ENCODE results near the gene ZNF302. TPM values are rescaled to one million over a fixed set of nuclear protein-coding genes. Genes with fewer than 3 reads are reported as not detected.
"Not testable (repeated sequence)": the region's sequence is repeated elsewhere in the genome, so short reads cannot be mapped to it uniquely, and the experiment has no call there.

Gene ZNF302
- 10 to 100 TPM; 11.4 to 16.8 (median 14.8) TPM for polyA plus RNA-seq

DNA sequence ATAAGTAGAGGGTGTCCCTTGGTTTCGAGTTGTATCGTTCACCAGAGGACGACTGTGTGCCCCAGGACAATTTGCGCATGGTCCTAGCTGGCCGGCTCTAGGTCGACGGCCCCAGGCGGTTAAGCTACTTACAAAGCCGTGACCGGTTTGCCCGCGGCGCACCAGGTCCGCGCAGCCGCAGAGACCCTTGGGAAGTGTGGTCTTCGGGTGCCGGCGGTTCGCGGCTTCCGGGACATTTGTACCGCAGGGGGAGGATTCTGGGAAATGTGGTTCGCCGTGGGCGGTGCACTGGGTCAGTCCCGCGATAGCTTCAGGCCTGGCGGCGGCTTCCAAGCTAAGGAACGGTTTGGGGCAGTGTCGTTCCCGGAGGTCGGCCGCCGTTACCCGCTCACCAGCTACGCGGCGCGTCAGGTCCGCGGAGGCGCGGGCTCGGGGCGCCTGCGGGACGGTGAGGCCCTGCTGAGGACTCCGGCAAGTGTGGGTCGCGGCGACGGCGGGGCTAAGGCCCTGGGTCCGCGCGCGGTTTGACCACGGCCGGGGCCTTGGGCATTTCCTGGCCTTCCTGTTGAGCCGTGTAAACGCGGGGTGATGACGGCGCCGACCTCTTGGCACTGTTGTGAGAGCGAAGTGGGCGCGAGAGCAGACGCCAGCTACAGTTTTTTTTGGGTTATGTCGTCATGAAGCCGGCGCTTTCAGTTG, at the start of gene ZNF302:
TSS of gene ZNF302 (plus strand) at position 293 of the 699 bp plus-strand sequence. CDS start 1,127 bp downstream, outside the sequence.
- 0% methylated on average over 67 to 74 of the region's 74 CpGs for WGBS, 3 donors
- peak within 1 kb of the TSS; percentile 98 for H3K27ac ChIP-seq (ENCODE audit: low read depth, low read length)

DNA sequence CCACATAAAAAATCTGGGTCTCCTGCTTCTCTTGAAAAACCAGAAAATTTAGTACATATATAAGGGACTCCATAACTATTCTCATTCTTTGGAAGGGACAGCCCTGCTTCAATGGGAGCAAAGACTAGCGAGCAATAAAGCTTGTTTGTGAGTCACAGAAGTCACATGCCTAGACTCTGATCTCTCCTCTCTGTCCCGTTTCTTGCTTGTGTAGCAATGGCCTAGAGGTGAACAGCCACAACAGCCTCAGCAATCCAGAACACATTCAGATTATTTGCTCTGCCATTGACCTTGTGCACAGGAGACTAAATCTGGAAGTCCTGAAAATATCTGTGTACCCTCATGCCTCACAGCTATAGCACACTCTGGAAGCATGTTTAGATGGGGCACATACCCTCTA, 43.7 kb upstream of the ZNF302 start:
- 85 to 88% (median 86%) methylated on average over 2 of the region's 2 CpGs for WGBS, 3 donors
- no peak overlapping the region for H3K27ac ChIP-seq (ENCODE audit: low read depth, low read length)

GRCh38 chr19:34639491-34640085, 37.9 kb upstream of the ZNF302 start:
- H3K27ac ChIP-seq (ENCODE audit: low read depth, low read length), result no peak overlapping the region
- WGBS, 3 donors, result 20 to 23% (median 22%) methylated on average over 4 of the region's 4 CpGs

- H3K27ac ChIP-seq (ENCODE audit: low read depth, low read length), result no peak overlapping the region
- WGBS, 3 donors, result 86 to 92% (median 88%) methylated on average over 4 of the region's 4 CpGs
Measured at GRCh38 chr19:34642241-34642640, 35.2 kb upstream of the ZNF302 start.

DNA sequence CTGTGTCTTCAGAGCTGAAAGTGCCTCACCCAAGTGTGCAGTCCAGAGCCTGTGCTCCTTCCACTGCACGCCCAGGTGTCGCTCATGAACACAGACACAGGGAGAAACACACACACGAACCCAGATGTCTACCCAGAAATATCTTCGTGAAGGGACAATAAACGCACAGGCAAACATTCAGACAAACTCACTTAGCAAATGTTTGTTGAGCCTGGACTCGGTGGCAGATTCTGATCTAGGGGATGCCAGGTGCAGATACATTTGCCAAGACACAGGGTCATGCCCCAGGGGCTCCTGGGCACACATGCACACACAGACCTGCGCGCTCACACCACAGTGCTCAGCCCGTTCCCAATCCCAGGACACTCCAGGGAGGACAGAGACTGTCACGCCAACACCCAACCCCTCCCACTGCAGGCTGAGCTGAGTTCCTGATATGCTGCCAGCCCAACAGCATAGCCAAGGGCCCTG, 32.5 kb upstream of the ZNF302 start:
- 48 to 81% (median 66%) methylated on average over 10 of the region's 10 CpGs for WGBS, 3 donors
- no peak overlapping the region for H3K27ac ChIP-seq (ENCODE audit: low read depth, low read length)

DNA sequence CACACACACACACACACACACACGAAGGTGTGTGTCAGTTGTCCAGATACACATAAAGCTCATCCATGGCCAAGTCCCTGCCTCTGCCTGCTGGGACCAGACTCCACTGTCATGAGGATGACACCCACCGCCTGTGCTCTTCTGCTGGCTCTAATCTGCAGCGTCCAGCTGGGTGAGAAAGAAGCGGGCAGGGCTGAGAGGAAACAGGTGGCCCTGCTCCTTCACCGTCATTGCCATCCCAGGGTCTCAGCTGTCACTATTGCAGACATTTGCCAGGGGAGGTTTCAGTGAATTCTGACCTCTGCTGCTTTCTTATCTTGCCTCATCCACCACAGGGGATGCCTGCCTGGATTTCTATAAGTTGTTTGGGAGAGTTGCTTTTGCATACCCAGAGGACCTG, 31.9 kb upstream of the ZNF302 start:
- H3K27ac ChIP-seq (ENCODE audit: low read depth, low read length), result no peak overlapping the region
- WGBS, 3 donors, result 48 to 54% (median 50%) methylated on average over 5 of the region's 5 CpGs

DNA sequence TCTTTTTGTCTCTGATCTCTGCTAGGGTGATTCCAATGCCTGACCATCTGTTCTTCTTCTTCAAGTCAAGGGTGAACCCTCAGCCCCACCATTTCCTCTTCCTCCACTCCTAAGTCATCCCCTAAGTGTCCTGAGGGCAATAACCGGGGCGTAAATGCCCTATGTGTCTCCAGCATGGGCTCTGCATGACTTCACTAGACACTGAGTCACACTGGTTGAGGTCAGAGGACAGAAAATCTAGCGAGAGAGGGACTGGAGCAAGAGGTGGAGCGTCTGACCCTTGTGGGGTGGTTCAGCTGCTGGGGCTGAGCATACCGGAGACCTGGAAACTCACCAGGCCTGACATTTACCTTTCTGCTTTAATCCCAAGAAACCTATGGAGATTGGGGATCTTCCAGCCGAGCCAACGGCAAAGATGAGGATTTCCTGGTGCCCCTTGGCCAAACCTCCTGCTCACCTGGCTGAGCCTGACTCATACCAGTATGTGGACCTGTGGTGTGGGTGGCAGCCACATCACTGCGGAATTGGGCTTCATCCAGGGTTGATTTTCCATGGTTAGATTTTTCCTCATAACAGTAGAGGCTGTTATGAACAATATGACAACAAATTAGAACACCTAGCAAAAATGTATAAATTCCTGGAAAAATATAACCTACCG, 27.5 kb upstream of the ZNF302 start:
- 90 to 92% (median 91%) methylated on average over 9 of the region's 9 CpGs for WGBS, 3 donors
- H3K27ac ChIP-seq (ENCODE audit: low read depth, low read length), result no peak overlapping the region

DNA sequence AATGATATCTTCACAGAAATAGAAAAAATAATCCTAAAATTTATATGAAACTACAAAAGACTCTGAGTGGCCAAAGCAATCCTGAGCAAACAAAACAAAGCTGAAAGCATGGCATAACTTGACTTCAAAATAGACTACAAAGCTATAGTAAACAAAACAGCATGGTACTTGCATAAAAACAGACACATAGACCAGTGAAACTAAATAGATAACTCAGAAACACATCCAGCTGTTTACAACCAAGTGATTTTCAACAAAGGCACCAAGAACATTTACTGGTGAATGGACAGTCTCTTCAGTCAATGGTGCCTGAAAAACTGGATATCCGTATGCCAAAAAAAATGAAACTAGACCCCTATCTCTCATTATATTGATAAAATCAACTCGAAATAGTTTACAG, 25.7 kb upstream of the ZNF302 start:
- no peak overlapping the region for H3K27ac ChIP-seq (ENCODE audit: low read depth, low read length)
- 69 to 74% (median 73%) methylated on average over 2 of the region's 2 CpGs for WGBS, 3 donors

GRCh38 chr19:34654796-34655195, 22.7 kb upstream of the ZNF302 start:
- no peak overlapping the region for H3K27ac ChIP-seq (ENCODE audit: low read depth, low read length)
- 18 to 57% (median 55%) methylated on average over 2 of the region's 2 CpGs for WGBS, 3 donors

DNA sequence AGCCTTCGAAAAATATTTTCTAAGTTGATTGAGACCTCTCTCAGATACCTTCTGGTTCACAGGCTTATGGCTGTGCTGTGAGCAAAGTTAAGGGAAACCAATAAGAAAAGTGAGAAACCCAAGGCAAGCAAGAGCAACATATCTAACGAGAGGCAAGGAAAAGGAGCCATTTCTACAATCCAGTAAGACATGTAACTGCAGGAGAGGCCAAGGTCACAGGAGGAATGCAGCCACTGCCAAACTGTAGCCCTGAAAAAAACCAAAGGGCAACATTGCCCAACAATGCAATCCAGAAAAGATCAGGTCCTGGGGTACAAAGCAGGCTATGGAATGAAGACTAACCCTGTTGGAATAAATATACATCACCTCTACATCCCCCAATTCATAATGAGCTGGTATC, 21.8 kb upstream of the ZNF302 start:
- 37 to 81% (median 61%) methylated on average over 2 of the region's 2 CpGs for WGBS, 3 donors
- H3K27ac ChIP-seq (ENCODE audit: low read depth, low read length), result no peak overlapping the region

GRCh38 chr19:34661357-34661756, 16.1 kb upstream of the ZNF302 start:
- H3K27ac ChIP-seq (ENCODE audit: low read depth, low read length), result no peak overlapping the region
- WGBS, 3 donors, result 56 to 86% (median 72%) methylated on average over 3 of the region's 3 CpGs

- 34 to 45% (median 42%) methylated on average over 5 of the region's 5 CpGs for WGBS, 3 donors
- no peak overlapping the region for H3K27ac ChIP-seq (ENCODE audit: low read depth, low read length)
Measured at GRCh38 chr19:34662919-34663318, 14.6 kb upstream of the ZNF302 start.

DNA sequence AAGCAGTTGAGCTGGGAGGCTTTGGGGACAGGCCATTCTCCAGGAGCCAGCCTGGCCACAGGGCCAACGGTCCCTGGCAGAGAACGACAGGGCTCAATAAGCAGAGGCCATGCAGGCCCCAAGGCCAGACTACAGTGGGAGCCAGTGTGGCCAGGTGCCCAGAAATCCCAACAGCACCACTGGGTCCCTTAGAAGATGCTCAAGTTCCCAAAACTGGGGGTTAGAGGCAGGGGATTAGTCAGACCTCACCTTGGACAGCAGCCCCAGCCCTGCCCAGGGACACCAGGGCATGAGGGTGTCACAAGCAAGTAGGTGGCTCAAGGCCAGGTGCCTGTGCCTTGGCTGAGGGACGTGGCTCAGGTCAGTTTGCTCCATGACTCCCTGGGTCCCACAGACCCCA, 13.3 kb upstream of the ZNF302 start:
- H3K27ac ChIP-seq (ENCODE audit: low read depth, low read length), result no peak overlapping the region
- 37 to 73% (median 64%) methylated on average over 3 of the region's 3 CpGs for WGBS, 3 donors

- no peak overlapping the region for H3K27ac ChIP-seq (ENCODE audit: low read depth, low read length)
- WGBS, 3 donors, result 83 to 90% (median 88%) methylated on average over 6 of the region's 6 CpGs
Measured at GRCh38 chr19:34664870-34665269, 12.6 kb upstream of the ZNF302 start.

DNA sequence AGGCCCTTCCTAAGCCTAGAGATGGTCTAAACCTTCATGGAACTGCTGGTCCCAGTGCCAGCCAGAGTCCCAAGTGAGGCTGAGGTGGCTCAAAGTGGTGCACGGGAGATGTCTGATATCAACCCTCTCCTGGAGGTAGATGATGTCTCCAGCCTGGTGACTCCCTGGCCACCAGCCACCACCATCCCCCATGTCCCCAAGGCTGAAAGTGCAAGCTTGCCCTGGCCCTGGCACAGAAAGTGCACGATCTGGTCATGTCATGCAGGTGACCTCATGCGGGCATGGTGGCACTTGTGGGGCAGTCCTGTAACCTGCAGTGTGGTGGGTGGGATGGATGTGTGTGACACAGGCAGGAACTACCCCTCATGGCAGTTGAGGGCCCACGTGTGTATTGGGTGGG, 12.2 kb upstream of the ZNF302 start:
- WGBS, 3 donors, result 66 to 89% (median 81%) methylated on average over 4 of the region's 4 CpGs
- not testable (repeated sequence) for H3K27ac ChIP-seq (ENCODE audit: low read depth, low read length)

DNA sequence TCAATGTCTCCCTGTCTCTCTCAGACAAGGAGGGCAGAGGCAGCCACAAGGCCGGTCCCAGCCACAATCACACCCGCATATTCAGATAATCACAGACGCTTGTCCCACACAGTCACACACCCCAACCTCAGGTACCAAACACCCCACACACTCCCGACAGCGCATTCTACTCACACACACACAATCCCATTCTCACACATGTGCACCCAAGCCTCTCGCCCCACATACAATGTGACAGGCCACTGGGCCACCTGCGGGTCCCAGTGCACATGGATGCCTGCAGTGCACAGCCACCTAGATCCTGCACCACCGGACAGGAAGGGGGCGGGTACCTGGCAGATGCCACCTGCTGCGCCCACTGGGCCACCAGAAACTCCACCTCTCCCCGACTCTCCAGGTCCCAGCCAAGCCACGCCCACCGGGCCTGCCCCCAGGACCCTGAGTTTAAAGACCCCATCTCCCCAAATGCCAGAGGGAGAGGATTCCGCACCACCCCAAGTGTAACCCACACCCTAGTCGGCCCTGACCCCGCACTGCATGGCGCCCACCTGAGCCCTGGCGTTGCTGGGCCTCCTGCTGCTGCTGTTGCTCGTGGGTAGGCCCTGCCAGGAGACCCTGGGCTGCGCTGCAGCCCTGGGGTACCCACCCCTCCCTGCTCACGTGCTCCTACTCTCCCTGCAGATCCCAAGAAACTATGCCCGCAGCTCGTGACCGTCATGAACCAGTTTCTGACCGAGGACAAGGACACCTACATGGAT, 11.1 kb upstream of the ZNF302 start:
- 91 to 97% (median 94%) methylated on average over 25 of the region's 25 CpGs for WGBS, 3 donors
- no peak overlapping the region for H3K27ac ChIP-seq (ENCODE audit: low read depth, low read length)

DNA sequence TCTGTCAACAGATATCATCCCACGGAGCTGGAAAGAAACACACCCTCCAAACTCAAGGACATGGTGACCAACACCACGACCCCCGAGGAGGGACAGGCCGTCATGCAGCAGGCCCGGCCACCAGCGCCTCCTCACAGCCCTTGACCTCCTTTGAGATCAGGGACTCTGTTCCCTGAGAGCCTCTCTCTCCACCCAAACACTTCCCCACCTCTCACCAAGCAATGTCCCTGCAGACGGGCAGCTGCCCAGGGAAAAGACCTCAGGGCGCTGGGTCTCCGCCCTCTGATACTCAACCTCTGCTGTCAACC, 10.6 kb upstream of the ZNF302 start:
- whole genome bisulfite sequencing, 3 donors, result 64 to 89% (median 87%) methylated on average over 9 of the region's 9 CpGs
- no peak overlapping the region for H3K27ac ChIP-seq (ENCODE audit: low read depth, low read length)

GRCh38 chr19:34667349-34668076, 10.0 kb upstream of the ZNF302 start:
- H3K27ac ChIP-seq (ENCODE audit: low read depth, low read length), result no peak overlapping the region
- WGBS, 3 donors, result 58 to 63% (median 63%) methylated on average over 17 of the region's 17 CpGs

All from adipose tissue (tissue), 3 donors.